ENCODE results near the gene SELENBP1. TPM values are rescaled to one million over a fixed set of nuclear protein-coding genes. Genes with fewer than 3 reads are reported as not detected.

The SELENBP1 gene
- total RNA-seq, 2 donors from 2014 or later: 35.4 to 39.2 TPM

DNA sequence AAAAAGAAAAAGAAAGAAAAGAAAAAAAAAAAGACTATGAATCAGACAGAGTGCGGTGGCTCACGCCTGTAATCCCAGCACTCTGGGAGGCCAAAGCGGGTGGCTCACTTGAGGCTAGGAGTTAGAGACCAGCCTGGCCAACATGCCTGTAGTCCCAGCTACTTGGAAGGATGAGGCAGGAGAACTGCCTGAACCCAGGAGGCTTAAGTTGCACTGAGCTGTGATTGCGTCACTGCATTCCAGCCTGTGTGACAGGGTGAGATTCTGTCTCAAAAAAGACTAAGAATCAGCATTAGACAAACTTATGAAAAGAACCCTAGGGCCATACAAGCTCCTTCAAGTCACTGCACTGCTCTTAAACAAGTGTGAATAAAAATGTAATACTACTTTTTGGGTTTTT is 43.7 kb upstream of the SELENBP1 start:
- Mint-ChIP-seq H3K9me3 (no peaks in the 10 kb centered on the region), H3K4me1 (no peaks in the 10 kb centered on the region), H3K4me3 (no peak overlapping the region), H3K27ac (no peak overlapping the region), H3K36me3 (ENCODE audit: low read depth) (peaks cover 68% of the 10 kb centered on the region), H3K27me3 (ENCODE audit: insufficient read depth) (no peaks in the 10 kb centered on the region)
- Histone ChIP-seq H3K4me3 (ENCODE audit: low read length) (no peak overlapping the region), H3K27me3 (ENCODE audit: control insufficient read depth, insufficient read depth, low read length, poor library complexity, severe bottlenecking) (no peaks in the 10 kb centered on the region), H3K9ac (ENCODE audit: extremely low read depth, low read length, poor library complexity, severe bottlenecking) (no peak overlapping the region), H3K4me1 (ENCODE audit: control insufficient read depth, insufficient read depth, low read length) (no peaks in the 10 kb centered on the region), H3K9me3 (ENCODE audit: control insufficient read depth, low read length) (no peaks in the 10 kb centered on the region), H3K36me3 (ENCODE audit: control insufficient read depth, insufficient read depth, low read length) (peaks cover 82% of the 10 kb centered on the region), H3K27ac (ENCODE audit: low read depth, low read length) (no peak overlapping the region)
- WGBS, 2 experiments (ENCODE audit: insufficient coverage in 1 of 2, insufficient read length in 1 of 2): 90 to 100% methylated on average over 2 to 4 of the region's 4 CpGs
- TF ChIP-seq, protein P1, sequence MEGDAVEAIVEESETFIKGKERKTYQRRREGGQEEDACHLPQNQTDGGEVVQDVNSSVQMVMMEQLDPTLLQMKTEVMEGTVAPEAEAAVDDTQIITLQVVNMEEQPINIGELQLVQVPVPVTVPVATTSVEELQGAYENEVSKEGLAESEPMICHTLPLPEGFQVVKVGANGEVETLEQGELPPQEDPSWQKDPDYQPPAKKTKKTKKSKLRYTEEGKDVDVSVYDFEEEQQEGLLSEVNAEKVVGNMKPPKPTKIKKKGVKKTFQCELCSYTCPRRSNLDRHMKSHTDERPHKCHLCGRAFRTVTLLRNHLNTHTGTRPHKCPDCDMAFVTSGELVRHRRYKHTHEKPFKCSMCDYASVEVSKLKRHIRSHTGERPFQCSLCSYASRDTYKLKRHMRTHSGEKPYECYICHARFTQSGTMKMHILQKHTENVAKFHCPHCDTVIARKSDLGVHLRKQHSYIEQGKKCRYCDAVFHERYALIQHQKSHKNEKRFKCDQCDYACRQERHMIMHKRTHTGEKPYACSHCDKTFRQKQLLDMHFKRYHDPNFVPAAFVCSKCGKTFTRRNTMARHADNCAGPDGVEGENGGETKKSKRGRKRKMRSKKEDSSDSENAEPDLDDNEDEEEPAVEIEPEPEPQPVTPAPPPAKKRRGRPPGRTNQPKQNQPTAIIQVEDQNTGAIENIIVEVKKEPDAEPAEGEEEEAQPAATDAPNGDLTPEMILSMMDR (conservative IDR thresholded peaks at IDR 0.05): no peak
- DNase-seq: peak; percentile 45

DNA sequence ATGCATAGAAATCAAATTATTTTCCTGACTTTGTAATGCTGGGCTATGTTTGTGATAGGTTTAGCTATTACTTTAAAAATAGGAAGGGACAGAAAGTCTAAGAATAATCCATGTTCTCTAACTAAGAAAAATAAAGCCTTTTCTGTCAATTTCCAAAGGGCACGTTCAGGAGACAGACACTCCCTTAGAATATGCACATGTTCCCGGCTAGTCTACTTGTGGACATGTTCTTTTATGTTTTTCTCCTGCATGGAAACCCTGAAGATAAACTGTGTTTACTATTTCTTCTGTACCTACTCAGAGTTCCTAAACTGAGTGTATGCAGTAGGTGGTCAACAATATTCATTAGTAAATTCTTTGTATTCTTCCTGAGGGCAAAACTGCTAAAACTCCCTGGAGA is 39.4 kb upstream of the SELENBP1 start:
- Mint-ChIP-seq H3K4me3 (no peak overlapping the region), H3K27me3 (ENCODE audit: insufficient read depth) (no peaks in the 10 kb centered on the region), H3K27ac (no peak overlapping the region), H3K4me1 (no peaks in the 10 kb centered on the region), H3K9me3 (no peaks in the 10 kb centered on the region), H3K36me3 (ENCODE audit: low read depth) (peaks cover 72% of the 10 kb centered on the region)
- WGBS, 2 experiments (ENCODE audit: insufficient coverage in 1 of 2, insufficient read length in 1 of 2): 92 to 94% methylated on average over 2 of the region's 2 CpGs
- Histone ChIP-seq H3K4me3 (ENCODE audit: low read length) (no peak overlapping the region), H3K4me1 (ENCODE audit: control insufficient read depth, insufficient read depth, low read length) (no peaks in the 10 kb centered on the region), H3K9me3 (ENCODE audit: control insufficient read depth, low read length) (no peaks in the 10 kb centered on the region), H3K9ac (ENCODE audit: extremely low read depth, low read length, poor library complexity, severe bottlenecking) (no peak overlapping the region), H3K36me3 (ENCODE audit: control insufficient read depth, insufficient read depth, low read length) (peaks cover 84% of the 10 kb centered on the region), H3K27ac (ENCODE audit: low read depth, low read length) (no peak overlapping the region), H3K27me3 (ENCODE audit: control insufficient read depth, insufficient read depth, low read length, poor library complexity, severe bottlenecking) (no peaks in the 10 kb centered on the region)
- DNase-seq: no peak
- TF ChIP-seq, protein P1 (conservative IDR thresholded peaks at IDR 0.05): no peak

DNA sequence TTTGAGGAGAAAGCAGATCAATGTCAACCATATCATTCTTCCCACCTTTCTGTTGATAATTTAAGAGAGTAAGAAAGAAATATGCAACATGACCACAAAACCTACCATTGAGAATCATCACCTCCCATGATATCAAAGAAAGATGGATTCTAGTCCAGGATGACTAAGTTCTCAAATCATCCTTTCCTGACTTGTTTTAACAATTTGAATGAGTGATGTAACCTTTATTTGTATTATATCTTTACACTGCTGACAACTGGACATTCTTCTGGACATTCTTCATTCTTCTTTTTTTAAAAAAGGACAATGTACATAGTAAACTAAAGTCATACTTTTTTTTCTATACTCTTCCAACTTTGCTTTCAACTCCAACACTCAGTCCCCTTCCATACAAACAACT is 36.4 kb upstream of the SELENBP1 start:
- TF ChIP-seq, protein P1 (conservative IDR thresholded peaks at IDR 0.05): no peak
- peaks cover 72% of the 10 kb centered on the region for H3K36me3 Mint-ChIP-seq (ENCODE audit: low read depth)
- DNase-seq: no peak
- H3K9me3 ChIP-seq (ENCODE audit: control insufficient read depth, low read length): no peaks in the 10 kb centered on the region
- H3K4me1 Mint-ChIP-seq: no peaks in the 10 kb centered on the region
- peaks cover 88% of the 10 kb centered on the region for H3K36me3 ChIP-seq (ENCODE audit: control insufficient read depth, insufficient read depth, low read length)
- no peaks in the 10 kb centered on the region for H3K27me3 ChIP-seq (ENCODE audit: control insufficient read depth, insufficient read depth, low read length, poor library complexity, severe bottlenecking)
- no peaks in the 10 kb centered on the region for H3K9me3 Mint-ChIP-seq
- no peak overlapping the region for H3K27ac Mint-ChIP-seq
- H3K27me3 Mint-ChIP-seq (ENCODE audit: insufficient read depth): no peaks in the 10 kb centered on the region
- H3K4me3 Mint-ChIP-seq: no peak overlapping the region
- no peak overlapping the region for H3K4me3 ChIP-seq (ENCODE audit: low read length)
- H3K9ac ChIP-seq (ENCODE audit: extremely low read depth, low read length, poor library complexity, severe bottlenecking): no peak overlapping the region
- no peaks in the 10 kb centered on the region for H3K4me1 ChIP-seq (ENCODE audit: control insufficient read depth, insufficient read depth, low read length)
- no peak overlapping the region for H3K27ac ChIP-seq (ENCODE audit: low read depth, low read length)

Measured in endodermal cell (in vitro differentiated cells).